Pancreas (tissue), 10 donors: ENCODE results near the gene SAMD11. TPM values are rescaled to one million over a fixed set of nuclear protein-coding genes. Genes with fewer than 3 reads are reported as not detected.

ENCODE experiments used
- ATAC-seq, 4 donors: fragments of 200-7000 bp; cut with Tn5 transposase; one replicate each; pipeline versions ENCODE4 v1.8.0 to v1.9.1; 2020; ENCODE audit warnings: mild to moderate bottlenecking in 4 of 4, moderate library complexity in 4 of 4
- DNase-seq, 6 donors: peaks; one replicate each; pipeline ENCODE4 v3.0.0-alpha.2; 2020
- FAIRE-seq: peaks from 2 replicates; lab custom pipeline; 2012; peaks lifted over from hg19 to GRCh38; lab: Jason Lieb, UNC
- H3K27ac ChIP-seq, 4 donors: fragments of 200-600 bp; sonication (generic); 1 replicate in 3 of 4; 2 replicates in 1 of 4; pipeline versions ENCODE4 v1.5.0 to v1.8.0; 2020
- H3K27me3 ChIP-seq, 4 donors: fragments of 200-600 bp; one replicate each; pipeline ENCODE4 v1.8.0; 2021
- H3K36me3 ChIP-seq, 3 donors: fragments of 200-600 bp; sonication (generic) in 1 of 3; one replicate each; pipeline versions ENCODE4 v1.5.0 to v1.8.0; 2020 to 2021
- H3K4me1 ChIP-seq, 3 donors: fragments of 200-600 bp; one replicate each; pipeline ENCODE4 v1.8.0; 2021
- H3K4me3 ChIP-seq, 4 donors: fragments of 200-600 bp; sonication (generic) in 2 of 4; one replicate each; pipeline versions ENCODE4 v1.5.0 to v1.8.0; 2020 to 2021
- H3K9me3 ChIP-seq, 4 donors: fragments of 200-600 bp; one replicate each; pipeline ENCODE4 v1.8.0; 2021
- CTCF ChIP-seq, 4 donors: fragments of 200-600 bp; sonication (generic) in 3 of 4; IDR thresholded peaks; one replicate each; pipeline versions ENCODE4 v1.5.0 to v1.8.0; 2021; ENCODE audit warnings: antibody characterized with exemption in 4 of 4
- WGBS, 2 donors: extraction: QIAGEN DNeasy Blood & Tissue Kit; methylation state at CpG; one replicate each; pipeline ENCODE4 v1.1.7; 2013; 5-methylcytosine and 5-hydroxymethylcytosine counted together
- intact Hi-C, 3 donors: fragments of 100-400 bp; cut with DNase I; formaldehyde crosslinking; loops; one replicate each; pipeline versions ENCODE4 v1.11.1 to v1.14.2; 2022
- polyA plus RNA-seq, 2 donors: library from polyadenylated mRNA; stranded (reverse); fragments of 200-250 nt; gene quantifications; one replicate each; pipeline ENCODE4 v1.2.3, GENCODE V29; 2013
- total RNA-seq, 6 donors: library from RNA; stranded (reverse); fragmentation: NEBNext Ultra II Directional in 4 of 6; extraction: Animal tissue kit (Norgen Biotek cat#: 25700) in 4 of 6; gene quantifications; one replicate each; pipeline versions ENCODE4 v1.2.1 to v1.2.4, GENCODE V29; 2021 to 2023
- donor health status: healthy with polysubstance abuse.
- donor health status: DM: no; HTN: no; CAD: no; lungs with moderate emphysema.
- donor health status: DM: no; HTN: no; CAD: no.
- donor health status: control.
- donor health status: control.
- donor health status: Bipolar disorder and iron deficiency.
- donor health status: DM: yes; HTN: yes; CAD: no.
- donor health status: DM: no; HTN: no; CAD: no.
- donor health status: DM: no; HTN: no; CAD: no.
- donor health status: DM: yes; HTN: yes; CAD: no.

The SAMD11 gene
- total and polyA plus RNA-seq, 8 donors = 0.19 to 23.7 (median 3.5) TPM

- intact Hi-C loops = no loop called here
- H3K4me3 ChIP-seq = no peak overlapping the region
- H3K4me1 ChIP-seq = no peaks in the 10 kb centered on the region
- H3K36me3 ChIP-seq = peaks cover 5 to 68% (median 30%) of the 10 kb centered on the region in 3 donors
- no peak overlapping the region for H3K27ac ChIP-seq
- FAIRE-seq (no peak), ATAC-seq (no peak), DNase-seq (no peak)
- H3K9me3 ChIP-seq = no peaks in the 10 kb centered on the region
- WGBS, 2 donors = 93 to 95% methylated on average over 15 of the region's 15 CpGs
- TF ChIP-seq CTCF (IDR thresholded peaks at IDR 0.05) = no peak
- no peaks in the 10 kb centered on the region for H3K27me3 ChIP-seq
Observed at GRCh38 chr1:947958-948357, 24.2 kb downstream of the SAMD11 start.

GRCh38 chr1:950268-950667 is 26.5 kb downstream of the SAMD11 start:
- H3K27me3 ChIP-seq = no peaks in the 10 kb centered on the region
- H3K27ac ChIP-seq = no peak overlapping the region
- H3K4me3 ChIP-seq = no peak overlapping the region
- no peak for FAIRE-seq
- no peak for ATAC-seq
- no peaks in the 10 kb centered on the region for H3K4me1 ChIP-seq
- 92 to 96% methylated on average over 9 of the region's 9 CpGs for WGBS, 2 donors
- TF ChIP-seq CTCF (IDR thresholded peaks at IDR 0.05) = no peak
- intact Hi-C loops = no loop called here
- H3K9me3 ChIP-seq = no peaks in the 10 kb centered on the region
- H3K36me3 ChIP-seq = peaks cover 9 to 81% (median 43%) of the 10 kb centered on the region in 3 donors
- DNase-seq = no peak

GRCh38 chr1:950881-951280 is 27.2 kb downstream of the SAMD11 start:
- H3K4me1 ChIP-seq = no peaks in the 10 kb centered on the region
- no peaks in the 10 kb centered on the region for H3K9me3 ChIP-seq
- H3K36me3 ChIP-seq = peaks cover 9 to 80% (median 44%) of the 10 kb centered on the region in 3 donors
- ATAC-seq (no peak), DNase-seq (no peak), FAIRE-seq (no peak)
- H3K4me3 ChIP-seq = no peak overlapping the region
- no peak for TF ChIP-seq CTCF (IDR thresholded peaks at IDR 0.05)
- intact Hi-C loops = no loop called here
- H3K27ac ChIP-seq = no peak overlapping the region
- 95 to 96% methylated on average over 23 of the region's 23 CpGs for WGBS, 2 donors
- no peaks in the 10 kb centered on the region for H3K27me3 ChIP-seq

GRCh38 chr1:951364-951763 is 27.6 kb downstream of the SAMD11 start:
- WGBS, 2 donors = 79 to 86% methylated on average over 6 of the region's 6 CpGs
- no peak for FAIRE-seq
- no peak for TF ChIP-seq CTCF (IDR thresholded peaks at IDR 0.05)
- Histone ChIP-seq H3K36me3 (peaks cover 9 to 80% (median 49%) of the 10 kb centered on the region in 3 donors), H3K4me1 (no peaks in the 10 kb centered on the region), H3K4me3 (no peak overlapping the region), H3K9me3 (no peaks in the 10 kb centered on the region), H3K27ac (no peak overlapping the region), H3K27me3 (no peaks in the 10 kb centered on the region)
- DNase-seq = no peak
- intact Hi-C loops = no loop called here
- no peak for ATAC-seq

GRCh38 chr1:952201-952600 is 28.5 kb downstream of the SAMD11 start:
- FAIRE-seq = no peak
- Histone ChIP-seq H3K4me1 (no peaks in the 10 kb centered on the region), H3K36me3 (peaks cover 9 to 81% (median 50%) of the 10 kb centered on the region in 3 donors), H3K27ac (no peak overlapping the region), H3K9me3 (no peaks in the 10 kb centered on the region), H3K27me3 (no peaks in the 10 kb centered on the region), H3K4me3 (no peak overlapping the region)
- ATAC-seq = no peak
- intact Hi-C loops = no loop called here
- WGBS, 2 donors = 91 to 98% methylated on average over 15 of the region's 15 CpGs
- TF ChIP-seq CTCF (IDR thresholded peaks at IDR 0.05) = no peak
- no peak for DNase-seq
